Cardiac muscle cell (in vitro differentiated cells and primary cell): ENCODE results near the gene MYO1C. TPM values are rescaled to one million over a fixed set of nuclear protein-coding genes. Genes with fewer than 3 reads are reported as not detected.

Experiments
- DNase-seq, 2 donors: peaks; one replicate each; pipeline versions ENCODE4 v3.0.0 to v3.0.0-alpha.2; 2010 to 2017; ENCODE audit warnings: low read depth in 1 of 2, low spot score in 1 of 2
- H3K27ac ChIP-seq: fragments of 200-600 bp; sonication (generic); 2 replicates; pipeline ENCODE4 v1.5.1; 2016
- H3K27me3 ChIP-seq: fragments of 200-600 bp; sonication (generic); 2 replicates; pipeline ENCODE4 v1.6.0; 2016; ENCODE audit warnings: control low read depth
- H3K36me3 ChIP-seq: fragments of 200-600 bp; sonication (generic); 2 replicates; pipeline ENCODE4 v1.5.1; 2016; ENCODE audit warnings: control low read depth
- H3K4me1 ChIP-seq: fragments of 200-600 bp; sonication (generic); 2 replicates; pipeline ENCODE4 v1.8.1; 2017; ENCODE audit warnings: low read depth, mild to moderate bottlenecking, mixed run types
- H3K4me3 ChIP-seq: fragments of 200-600 bp; sonication (generic); 2 replicates; pipeline ENCODE4 v1.5.1; 2016; ENCODE audit warnings: mild to moderate bottlenecking
- H3K9me3 ChIP-seq: fragments of 200-600 bp; sonication (generic); 2 replicates; pipeline ENCODE4 v1.5.1; 2017; ENCODE audit warnings: low read depth, mild to moderate bottlenecking, control low read depth
- polyA plus RNA-seq: library from polyadenylated mRNA; unstranded; fragments of >200 nt; fragmentation: Nextera tagmentation; extraction: Ambion mirVana; gene quantifications from 2 replicates; pipeline ENCODE4 v1.2.1, GENCODE V29; 2016
- total RNA-seq: library from RNA; depleted of rRNA; stranded (reverse); fragments of >200 nt; gene quantifications from 2 replicates; pipeline ENCODE4 v1.2.3, GENCODE V29; 2016
- TF ChIP-seq, protein P1 (sequence below): IDR thresholded peaks from 2 replicates; pipeline ENCODE4 v1.5.1; 2012; ENCODE audit warnings: low read depth, mild to moderate bottlenecking, low read length

The MYO1C gene
- total and polyA plus RNA-seq, 2 experiments from 2014 or later, result 34.1 to 63.9 TPM

DNA sequence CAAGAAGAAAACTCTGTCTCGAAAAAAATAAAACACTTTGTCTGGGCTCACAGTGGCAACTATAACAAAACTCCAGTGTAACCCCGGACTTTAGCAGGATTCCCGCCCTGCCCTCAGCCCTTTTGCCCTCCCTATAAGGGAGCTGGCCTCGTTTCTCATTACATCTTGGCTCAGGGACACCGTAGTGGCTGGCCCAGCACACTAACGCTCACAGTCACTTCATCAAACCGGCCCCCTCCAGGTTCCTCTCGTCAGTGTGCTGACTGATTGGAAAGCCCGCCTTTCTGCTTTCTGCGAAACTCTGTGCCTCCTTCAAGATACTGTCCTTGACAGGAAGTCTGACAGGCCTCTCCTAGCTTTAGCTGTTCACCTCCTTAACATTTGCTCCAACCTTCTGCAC, 11.2 kb upstream of the MYO1C start:
- Histone ChIP-seq H3K9me3 (no peaks in the 10 kb centered on the region), H3K27me3 (no peaks in the 10 kb centered on the region), H3K36me3 (no peaks in the 10 kb centered on the region), H3K4me3 (no peak overlapping the region), H3K27ac (no peak overlapping the region), H3K4me1 (peaks cover 6% of the 10 kb centered on the region)
- DNase-seq, result no peak
- TF ChIP-seq, protein P1, sequence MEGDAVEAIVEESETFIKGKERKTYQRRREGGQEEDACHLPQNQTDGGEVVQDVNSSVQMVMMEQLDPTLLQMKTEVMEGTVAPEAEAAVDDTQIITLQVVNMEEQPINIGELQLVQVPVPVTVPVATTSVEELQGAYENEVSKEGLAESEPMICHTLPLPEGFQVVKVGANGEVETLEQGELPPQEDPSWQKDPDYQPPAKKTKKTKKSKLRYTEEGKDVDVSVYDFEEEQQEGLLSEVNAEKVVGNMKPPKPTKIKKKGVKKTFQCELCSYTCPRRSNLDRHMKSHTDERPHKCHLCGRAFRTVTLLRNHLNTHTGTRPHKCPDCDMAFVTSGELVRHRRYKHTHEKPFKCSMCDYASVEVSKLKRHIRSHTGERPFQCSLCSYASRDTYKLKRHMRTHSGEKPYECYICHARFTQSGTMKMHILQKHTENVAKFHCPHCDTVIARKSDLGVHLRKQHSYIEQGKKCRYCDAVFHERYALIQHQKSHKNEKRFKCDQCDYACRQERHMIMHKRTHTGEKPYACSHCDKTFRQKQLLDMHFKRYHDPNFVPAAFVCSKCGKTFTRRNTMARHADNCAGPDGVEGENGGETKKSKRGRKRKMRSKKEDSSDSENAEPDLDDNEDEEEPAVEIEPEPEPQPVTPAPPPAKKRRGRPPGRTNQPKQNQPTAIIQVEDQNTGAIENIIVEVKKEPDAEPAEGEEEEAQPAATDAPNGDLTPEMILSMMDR, result no peak

DNA sequence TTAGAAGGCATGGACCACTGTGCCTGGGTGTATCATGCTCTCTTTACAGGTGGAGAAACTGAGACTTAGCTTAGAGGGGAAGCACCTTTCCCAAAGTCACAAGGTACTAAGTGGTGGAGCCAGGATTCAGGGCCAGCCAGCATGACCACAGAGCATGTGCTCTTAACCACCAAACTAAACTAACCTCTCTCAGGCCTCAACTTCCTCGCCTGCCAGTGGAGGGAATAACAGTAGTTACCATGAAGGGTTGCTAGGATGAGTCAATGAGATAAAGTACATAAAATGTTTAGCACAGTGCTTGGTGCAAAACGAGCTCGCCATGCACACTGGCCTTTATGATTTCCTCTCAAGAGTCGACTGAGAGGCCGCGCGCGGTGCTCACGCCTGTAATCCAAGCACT, 6.4 kb upstream of the MYO1C start:
- TF ChIP-seq, protein P1, result no peak
- H3K36me3 ChIP-seq, result no peaks in the 10 kb centered on the region
- no peaks in the 10 kb centered on the region for H3K9me3 ChIP-seq
- H3K27ac ChIP-seq, result no peak overlapping the region
- H3K4me1 ChIP-seq, result no peaks in the 10 kb centered on the region
- H3K27me3 ChIP-seq, result no peaks in the 10 kb centered on the region
- H3K4me3 ChIP-seq, result no peak overlapping the region
- DNase-seq, result peak in 1 of 2 donors; percentile 47

- TF ChIP-seq, protein P1, result no peak
- Histone ChIP-seq H3K27me3 (no peaks in the 10 kb centered on the region), H3K9me3 (no peaks in the 10 kb centered on the region), H3K4me1 (no peaks in the 10 kb centered on the region), H3K27ac (no peak overlapping the region), H3K4me3 (no peak overlapping the region), H3K36me3 (no peaks in the 10 kb centered on the region)
- no peak for DNase-seq
Measured at GRCh38 chr17:1498233-1498632, 5.7 kb upstream of the MYO1C start.

- Histone ChIP-seq H3K36me3 (no peaks in the 10 kb centered on the region), H3K27ac (no peak overlapping the region), H3K4me3 (no peak overlapping the region), H3K9me3 (no peaks in the 10 kb centered on the region), H3K4me1 (no peaks in the 10 kb centered on the region), H3K27me3 (no peaks in the 10 kb centered on the region)
- DNase-seq, result no peak
- TF ChIP-seq, protein P1, result no peak
Measured at GRCh38 chr17:1497831-1498230, 5.3 kb upstream of the MYO1C start.

DNA sequence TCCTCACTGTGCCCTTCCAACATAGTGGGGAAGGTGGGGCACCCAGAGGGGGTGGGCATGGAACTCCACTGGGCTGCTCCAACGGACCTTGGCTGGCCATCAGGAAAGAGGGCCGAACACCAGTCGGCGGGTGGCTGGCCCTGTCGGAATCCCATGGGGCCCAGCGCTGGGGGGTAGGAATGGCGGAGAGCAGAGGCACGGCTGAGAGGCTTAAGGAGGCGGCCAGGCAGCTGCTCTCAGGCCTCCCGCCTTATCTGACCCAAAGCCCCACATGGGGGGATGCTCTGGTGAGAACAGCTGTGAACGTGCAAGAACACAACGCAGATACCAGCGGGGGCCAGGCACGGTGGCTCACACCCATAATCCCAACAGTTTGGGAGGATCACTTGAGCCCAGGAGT, 4.4 kb upstream of the MYO1C start:
- Histone ChIP-seq H3K36me3 (no peaks in the 10 kb centered on the region), H3K27me3 (no peaks in the 10 kb centered on the region), H3K4me3 (no peak overlapping the region), H3K27ac (no peak overlapping the region), H3K9me3 (no peaks in the 10 kb centered on the region), H3K4me1 (peaks cover 1% of the 10 kb centered on the region)
- TF ChIP-seq, protein P1, result no peak
- no peak for DNase-seq
